CD14-positive monocyte (primary cell): ENCODE data around the gene FSCN2. TPM values are rescaled to one million over a fixed set of nuclear protein-coding genes. Genes with fewer than 3 reads are reported as not detected.
A peak's percentile ranks its signal among the peaks of the same experiment; 100 is the strongest.

ENCODE experiments used
- DNase-seq, 3 donors: peaks; one replicate each; pipeline ENCODE4 v3.0.0-alpha.2; 2011 to 2022
- H2AFZ ChIP-seq: 2 replicates; pipeline ENCODE4 v1.6.0; 2012; ENCODE audit warnings: mild to moderate bottlenecking, low read depth, low read length, inconsistent platforms; ENCODE audit not compliant: insufficient read depth, poor library complexity, severe bottlenecking
- H3K27ac ChIP-seq, 2 donors: 1 replicate in 1 of 2; 2 replicates in 1 of 2; pipeline ENCODE4 v1.5.1; 2012 to 2013; ENCODE audit warnings: low read length in 2 of 2, control low read depth in 1 of 2, inconsistent platforms in 1 of 2, low read depth in 1 of 2, mild to moderate bottlenecking in 1 of 2
- H3K27me3 ChIP-seq, 2 donors: one replicate each; pipeline versions ENCODE4 v1.6.0 to v1.6.1; 2011 to 2013; ENCODE audit warnings: low read length in 2 of 2; ENCODE audit not compliant: control insufficient read depth in 2 of 2, insufficient read depth in 2 of 2
- H3K36me3 ChIP-seq, 2 donors: replicated peaks in 1 of 2; 1 replicate in 1 of 2; 2 replicates in 1 of 2; pipeline versions ENCODE4 v1.5.1 to v1.6.1; 2012 to 2013; ENCODE audit warnings: low read length in 2 of 2, control low read depth in 1 of 2, inconsistent platforms in 1 of 2, mild to moderate bottlenecking in 1 of 2; ENCODE audit not compliant: insufficient read depth in 2 of 2, control insufficient read depth in 1 of 2
- H3K4me1 ChIP-seq, 2 donors: 1 replicate in 1 of 2; 2 replicates in 1 of 2; pipeline versions ENCODE4 v1.5.1 to v1.6.1; 2012 to 2013; ENCODE audit warnings: low read length in 2 of 2, control low read depth in 1 of 2, inconsistent platforms in 1 of 2, mild to moderate bottlenecking in 1 of 2, moderate library complexity in 1 of 2; ENCODE audit not compliant: insufficient read depth in 2 of 2, control insufficient read depth in 1 of 2
- H3K4me2 ChIP-seq: replicated peaks from 2 replicates; pipeline ENCODE3; 2012; ENCODE audit warnings: low read length, moderate library complexity, mild to moderate bottlenecking; ENCODE audit not compliant: poor library complexity, severe bottlenecking; ENCODE audit errors: extremely low read depth
- H3K4me3 ChIP-seq, 3 experiments: fragments of 200-600 bp in 1 of 3; sonication (generic) in 1 of 3; replicated peaks in 1 of 3; 1 replicate in 2 of 3; 2 replicates in 1 of 3; pipeline ENCODE4 v1.5.1; 2011 to 2013; ENCODE audit warnings: low read length in 3 of 3, mild to moderate bottlenecking in 3 of 3, control low read depth in 2 of 3, low read depth in 2 of 3, inconsistent platforms in 1 of 3, moderate library complexity in 1 of 3
- H3K79me2 ChIP-seq: 2 replicates; pipeline ENCODE4 v1.6.0; 2012; ENCODE audit warnings: mild to moderate bottlenecking, control low read depth, inconsistent platforms, low read length, moderate library complexity; ENCODE audit not compliant: insufficient read depth
- H3K9ac ChIP-seq: 2 replicates; pipeline ENCODE4 v1.6.0; 2017; ENCODE audit warnings: low read length, mild to moderate bottlenecking; ENCODE audit not compliant: insufficient read depth, poor library complexity, severe bottlenecking
- H3K9me3 ChIP-seq, 2 donors: replicated peaks in 1 of 2; 1 replicate in 1 of 2; 2 replicates in 1 of 2; pipeline versions ENCODE4 v1.5.1 to v1.6.1; 2012 to 2013; ENCODE audit warnings: low read length in 2 of 2, control low read depth in 1 of 2; ENCODE audit not compliant: control insufficient read depth in 1 of 2, insufficient read depth in 1 of 2
- H4K20me1 ChIP-seq: 2 replicates; pipeline ENCODE4 v1.6.0; 2012; ENCODE audit warnings: mild to moderate bottlenecking, low read length, control low read depth, moderate library complexity; ENCODE audit not compliant: insufficient read depth
- H3K27ac Mint-ChIP-seq, 7 donors: one replicate each; pipeline ENCODE4 v1.8.0; 2020; ENCODE audit warnings: mild to moderate bottlenecking in 7 of 7, mixed read lengths in 7 of 7, moderate library complexity in 6 of 7, inconsistent platforms in 2 of 7
- H3K27me3 Mint-ChIP-seq, 3 donors: one replicate each; pipeline ENCODE4 v1.8.0; 2021 to 2022; ENCODE audit warnings: low read depth in 3 of 3, mild to moderate bottlenecking in 3 of 3, mixed read lengths in 3 of 3, moderate library complexity in 3 of 3, inconsistent platforms in 1 of 3
- H3K36me3 Mint-ChIP-seq, 2 donors: one replicate each; pipeline ENCODE4 v1.8.0; 2020; ENCODE audit warnings: mixed read lengths in 2 of 2, inconsistent platforms in 1 of 2, mild to moderate bottlenecking in 1 of 2
- H3K4me1 Mint-ChIP-seq: one replicate; pipeline ENCODE4 v1.8.0; 2020; ENCODE audit warnings: mild to moderate bottlenecking, mixed read lengths
- H3K4me3 Mint-ChIP-seq, 2 donors: one replicate each; pipeline ENCODE4 v1.8.0; 2020; ENCODE audit warnings: mild to moderate bottlenecking in 2 of 2, mixed read lengths in 2 of 2, moderate library complexity in 1 of 2
- H3K9me3 Mint-ChIP-seq, 7 donors: one replicate each; pipeline ENCODE4 v1.8.0; 2020 to 2022; ENCODE audit warnings: mixed read lengths in 7 of 7, mild to moderate bottlenecking in 6 of 7, moderate library complexity in 6 of 7, inconsistent platforms in 2 of 7
- CTCF ChIP-seq: fragments of 200-600 bp; IDR thresholded peaks from one replicate; pipeline ENCODE4 v1.8.0; 2022; ENCODE audit warnings: antibody characterized with exemption, mild to moderate bottlenecking
- WGBS: methylation state at CpG from one replicate; pipeline ENCODE4 v1.1.5; 2013; ENCODE audit warnings: missing lambda C conversion rate; ENCODE audit not compliant: insufficient coverage; 5-methylcytosine and 5-hydroxymethylcytosine counted together
- intact Hi-C, 2 donors: fragments of 100-400 bp; cut with micrococcal nuclease; formaldehyde crosslinking; loops; one replicate each; pipeline versions ENCODE4 v1.15.0 to v1.15.1; 2023
- polyA plus RNA-seq, 3 donors: library from polyadenylated mRNA; depleted of rRNA in 1 of 3; unstranded in 2 of 3; stranded (reverse) in 1 of 3; fragments of 300-500 nt in 2 of 3; fragments of >200 nt in 1 of 3; fragmentation: Illumina TruSeq in 2 of 3; gene quantifications; 1 replicate in 2 of 3; 2 replicates in 1 of 3; pipeline ENCODE4 v1.2.3, GENCODE V29; 2012 to 2021

The FSCN2 gene
- polyA plus RNA-seq, 3 donors: 0.07 TPM; not detected in 2

- Histone ChIP-seq H4K20me1 (peaks cover 49% of the 10 kb centered on the region), H3K27ac (peak overlapping the region; percentile 71 to 83), H3K9ac (peak overlapping the region; percentile 81), H3K79me2 (peaks cover 76% of the 10 kb centered on the region), H3K36me3 (peaks cover 41 to 48% of the 10 kb centered on the region in 2 donors), H3K4me2 (peak overlapping the region; percentile 94), H3K9me3 (no peaks in the 10 kb centered on the region), H3K4me3 (peak overlapping the region; percentile 79 to 93 (median 92)), H2AFZ (peak overlapping the region; percentile 80), H3K27me3 (no peaks in the 10 kb centered on the region), H3K4me1 (peaks cover 37 to 62% of the 10 kb centered on the region in 2 donors)
- Mint-ChIP-seq H3K27me3 (peaks cover 0 to 1% (median 0%) of the 10 kb centered on the region in 3 donors), H3K4me1 (peaks cover 52% of the 10 kb centered on the region), H3K27ac (peak overlapping the region; percentile 86 to 94 (median 93)), H3K9me3 (peaks cover 0 to 2% (median 0%) of the 10 kb centered on the region in 7 donors), H3K36me3 (peaks cover 37 to 58% of the 10 kb centered on the region in 2 donors), H3K4me3 (peak overlapping the region; percentile 87 to 91)
- DNase-seq: peak; percentile 46 to 87 (median 64)
- intact Hi-C loops: loop anchor here (2.0 to 5.0 kb wide), 3 partner anchors 35 to 47 kb away; partner anchors contain the start of gene ACTG1 (in 1 of the 2)
- 12% methylated on average over 20 of the region's 24 CpGs for WGBS
- no peak for TF ChIP-seq CTCF
Observed at GRCh38 chr17:81553616-81554181, 25.5 kb downstream of the FSCN2 start.

- H3K9me3 Mint-ChIP-seq: no peaks in the 10 kb centered on the region
- peaks cover 73% of the 10 kb centered on the region for H3K79me2 ChIP-seq
- H3K36me3 ChIP-seq: peaks cover 27 to 35% of the 10 kb centered on the region in 2 donors
- no peak overlapping the region for H3K9ac ChIP-seq
- H3K4me3 ChIP-seq: no peak overlapping the region
- H3K4me1 ChIP-seq: peaks cover 56 to 81% of the 10 kb centered on the region in 2 donors
- H3K36me3 Mint-ChIP-seq: peaks cover 27 to 43% of the 10 kb centered on the region in 2 donors
- no peak overlapping the region for H3K4me3 Mint-ChIP-seq
- DNase-seq: peak in 1 of 3 donors; percentile 29
- H3K9me3 ChIP-seq: no peaks in the 10 kb centered on the region
- peaks cover 67% of the 10 kb centered on the region for H3K4me1 Mint-ChIP-seq
- no peak overlapping the region for H2AFZ ChIP-seq
- H3K27ac Mint-ChIP-seq: peak overlapping the region in 1 of 7 donors; percentile 66
- peaks cover 42% of the 10 kb centered on the region for H4K20me1 ChIP-seq
- no peaks in the 10 kb centered on the region for H3K27me3 ChIP-seq
- intact Hi-C loops: loop anchor here in 1 of 2 donors (5.0 kb wide), 1 partner anchor 46 kb away; no protein-coding TSS in a partner anchor
- peak overlapping the region in 1 of 2 donors; percentile 94 for H3K27ac ChIP-seq
- WGBS: 64% methylated on average over 3 of the region's 9 CpGs
- no peak for TF ChIP-seq CTCF
- H3K27me3 Mint-ChIP-seq: peaks cover 0 to 1% (median 0%) of the 10 kb centered on the region in 3 donors
- no peak overlapping the region for H3K4me2 ChIP-seq
Observed at GRCh38 chr17:81556175-81556691, 28.1 kb downstream of the FSCN2 start.
